NCI-H2029 treated with DMSO at 0.1 percent for 48 hours (cell line): ENCODE measurements around the gene MARVELD1.
A peak's percentile ranks its signal among the peaks of the same experiment; 100 is the strongest.

Experiments used
- DNase-seq: peaks from one replicate; lab custom pipeline; 2025; lab: John Stamatoyannopoulos, UW

The MARVELD1 gene

GRCh38 chr10:97755718-97756117 lies 42.2 kb downstream of the MARVELD1 start:
- no peak for DNase-seq

- no peak for DNase-seq
Observed at GRCh38 chr10:97757471-97757870, 43.9 kb downstream of the MARVELD1 start.

- DNase-seq: peak; percentile 3
Observed at GRCh38 chr10:97759158-97759887, 45.8 kb downstream of the MARVELD1 start.

- no peak for DNase-seq
Observed at GRCh38 chr10:97759946-97760345, 46.4 kb downstream of the MARVELD1 start.

GRCh38 chr10:97760461-97761257 lies 47.1 kb downstream of the MARVELD1 start:
- DNase-seq: no peak

- DNase-seq: no peak
Observed at GRCh38 chr10:97761331-97761865, 47.9 kb downstream of the MARVELD1 start.

- no peak for DNase-seq
Observed at GRCh38 chr10:97762056-97762455, 48.5 kb downstream of the MARVELD1 start.

- DNase-seq: no peak
Observed at GRCh38 chr10:97762816-97763215, 49.3 kb downstream of the MARVELD1 start.

GRCh38 chr10:97763411-97763810 lies 49.9 kb downstream of the MARVELD1 start:
- no peak for DNase-seq

- no peak for DNase-seq
Observed at GRCh38 chr10:97763947-97764346, 50.4 kb downstream of the MARVELD1 start.

GRCh38 chr10:97764519-97764931 lies 51.0 kb downstream of the MARVELD1 start:
- DNase-seq: no peak

GRCh38 chr10:97765201-97765600 lies 51.7 kb downstream of the MARVELD1 start:
- no peak for DNase-seq

GRCh38 chr10:97766106-97766810 lies 52.7 kb downstream of the MARVELD1 start:
- DNase-seq: no peak

GRCh38 chr10:97766996-97767924 lies 53.7 kb downstream of the MARVELD1 start:
- no peak for DNase-seq
